GM10847 (cell line): Measurements from ENCODE around the gene NUCKS1.

Source experiments
- POLR2A ChIP-seq: IDR thresholded peaks from 2 replicates; pipeline ENCODE4 v1.6.1; 2011; ENCODE audit not compliant: insufficient read length; ENCODE audit errors: extremely low read depth

NUCKS1 gene

DNA sequence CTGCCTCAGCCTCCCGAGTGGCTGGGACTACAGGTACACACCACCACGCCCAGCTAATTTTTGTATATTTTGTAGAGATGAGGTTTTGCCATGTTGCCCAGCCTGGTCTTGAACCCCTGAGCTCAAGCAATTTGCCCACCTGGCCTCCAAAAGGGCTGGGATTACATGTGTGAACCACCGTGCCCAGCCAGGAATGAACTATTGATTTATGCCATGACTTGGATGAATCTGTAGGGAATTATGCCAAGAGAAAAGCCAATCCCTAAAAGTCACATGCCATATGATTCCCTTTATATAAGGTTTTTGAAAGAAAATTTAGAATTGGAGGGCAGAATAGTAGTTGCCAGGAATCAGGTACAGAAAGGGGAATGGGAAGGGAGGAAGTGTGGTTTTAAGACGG is 50.6 kb downstream of the NUCKS1 start:
- TF ChIP-seq POLR2A: no peak

DNA sequence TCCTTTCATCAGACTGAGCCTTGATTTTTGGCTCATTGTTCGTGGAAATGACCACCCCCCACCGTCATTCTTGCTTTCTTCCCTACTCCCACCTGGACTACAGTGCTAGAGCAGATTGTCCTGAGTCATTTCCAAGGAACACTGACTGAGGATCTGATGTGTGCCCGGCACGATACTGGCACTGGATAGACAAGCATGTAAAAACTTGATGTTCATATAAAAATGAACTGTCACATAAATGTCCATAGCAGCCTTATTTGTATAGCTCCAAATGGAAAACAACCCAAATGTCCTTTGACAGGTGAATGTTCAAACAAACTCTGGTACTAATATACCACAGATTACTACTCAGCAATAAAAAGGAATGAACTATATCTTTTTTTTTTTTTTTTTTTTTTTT is 51.1 kb downstream of the NUCKS1 start:
- no peak for TF ChIP-seq POLR2A

DNA sequence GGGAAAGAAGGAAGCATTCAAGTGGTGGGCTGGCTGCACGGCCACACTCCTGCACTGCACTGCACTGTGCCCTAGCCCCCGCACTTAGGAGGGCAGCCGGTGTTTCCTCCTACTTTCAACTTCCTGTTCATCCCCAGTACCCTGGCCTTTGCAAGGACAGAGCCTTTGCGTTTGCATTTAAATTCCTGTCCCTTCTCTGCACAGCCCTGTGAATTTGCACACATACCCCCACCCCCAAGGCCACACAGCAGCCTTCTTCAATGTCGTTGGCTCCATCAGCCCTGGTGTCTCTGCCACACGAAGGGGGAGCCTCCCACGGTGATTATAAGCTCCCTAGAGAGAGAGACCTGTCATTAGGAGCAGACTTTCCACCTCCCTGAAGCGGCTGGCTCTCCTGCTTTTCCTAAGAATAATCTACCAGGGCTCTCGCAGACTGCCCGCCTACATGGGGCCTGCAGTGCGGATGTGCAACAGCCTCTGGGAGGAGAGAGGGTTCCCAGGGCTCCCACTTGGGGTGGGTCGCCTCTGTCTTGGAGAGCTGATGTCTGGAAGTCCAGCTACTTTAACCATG is 56.5 kb downstream of the NUCKS1 start:
- no peak for TF ChIP-seq POLR2A

- TF ChIP-seq POLR2A: no peak
Measured at GRCh38 chr1:205692423-205692822, 57.6 kb downstream of the NUCKS1 start.

- no peak for TF ChIP-seq POLR2A
Measured at GRCh38 chr1:205690122-205690756, 59.7 kb downstream of the NUCKS1 start.

DNA sequence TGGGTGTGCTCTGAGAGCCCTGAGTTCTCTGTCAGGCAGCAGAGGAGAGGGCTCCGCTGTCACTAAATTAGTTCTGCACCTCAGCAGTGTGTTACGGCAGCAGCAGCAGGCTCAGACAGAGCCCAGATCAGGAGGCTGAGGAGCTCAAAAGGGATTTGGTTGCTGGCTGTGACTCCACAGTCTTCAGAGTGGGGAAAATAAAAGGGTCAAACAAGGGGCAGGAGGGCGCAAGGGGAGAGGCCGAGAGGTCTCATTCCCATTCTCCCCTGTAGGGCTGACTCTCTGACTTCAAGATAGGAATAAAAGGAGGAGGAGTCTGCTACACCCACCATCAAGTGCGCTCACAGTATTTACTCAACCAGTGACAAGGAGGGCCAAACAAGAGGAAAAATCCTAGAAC is 60.5 kb downstream of the NUCKS1 start:
- TF ChIP-seq POLR2A: no peak

DNA sequence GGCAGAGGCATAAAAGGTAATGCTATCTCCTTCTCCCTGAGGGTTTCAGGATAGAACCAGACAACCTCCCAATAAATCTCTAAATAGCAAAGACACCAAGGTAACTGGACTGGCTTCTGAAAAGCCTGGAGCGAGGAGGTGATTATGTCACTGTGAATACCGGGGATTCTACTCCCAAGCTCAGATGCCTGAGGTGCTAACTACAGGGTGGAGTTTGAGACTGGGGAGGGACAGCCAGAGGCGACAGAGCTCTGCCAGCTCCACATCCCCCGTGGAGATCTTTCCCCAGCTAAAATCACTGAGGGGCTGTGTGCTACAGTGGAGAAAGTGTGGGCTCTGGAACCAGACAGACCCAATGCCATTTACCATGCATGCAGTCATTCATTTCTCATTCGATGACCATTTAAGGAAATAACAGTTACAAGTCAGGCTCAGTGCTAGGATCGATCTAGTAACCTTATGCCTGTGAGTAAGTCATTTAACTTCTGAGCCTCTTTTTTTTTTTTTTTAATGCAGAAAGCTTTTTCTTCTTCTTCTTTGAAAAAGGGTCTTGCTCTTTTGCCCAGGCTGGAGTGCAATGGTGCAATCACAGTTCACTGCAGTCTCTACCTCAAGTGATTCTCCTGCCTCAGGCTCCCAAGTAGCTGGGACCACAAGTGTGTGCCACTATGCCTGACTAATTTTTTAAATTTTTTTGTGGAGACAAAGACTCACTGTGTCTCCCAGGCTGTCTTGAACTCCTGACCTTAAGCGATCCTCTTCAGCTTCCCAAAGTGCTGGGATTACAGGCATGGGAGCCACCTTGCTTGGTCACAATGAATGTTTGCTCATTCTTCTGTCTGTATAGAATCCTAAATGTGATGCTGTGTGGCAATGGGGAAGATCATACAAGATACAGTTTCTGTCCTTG is 61.6 kb downstream of the NUCKS1 start:
- no peak for TF ChIP-seq POLR2A

GRCh38 chr1:205687242-205687641 is 62.7 kb downstream of the NUCKS1 start:
- no peak for TF ChIP-seq POLR2A

GRCh38 chr1:205681364-205681763 is 68.6 kb downstream of the NUCKS1 start:
- TF ChIP-seq POLR2A: no peak

- TF ChIP-seq POLR2A: no peak
Measured at GRCh38 chr1:205680073-205680851, 69.7 kb downstream of the NUCKS1 start, which contains the start of gene SLC45A3. Gene SLC45A3 (minus strand): TSS chr1:205680509. CDS start chr1:205664656, 15,853 bp downstream.

DNA sequence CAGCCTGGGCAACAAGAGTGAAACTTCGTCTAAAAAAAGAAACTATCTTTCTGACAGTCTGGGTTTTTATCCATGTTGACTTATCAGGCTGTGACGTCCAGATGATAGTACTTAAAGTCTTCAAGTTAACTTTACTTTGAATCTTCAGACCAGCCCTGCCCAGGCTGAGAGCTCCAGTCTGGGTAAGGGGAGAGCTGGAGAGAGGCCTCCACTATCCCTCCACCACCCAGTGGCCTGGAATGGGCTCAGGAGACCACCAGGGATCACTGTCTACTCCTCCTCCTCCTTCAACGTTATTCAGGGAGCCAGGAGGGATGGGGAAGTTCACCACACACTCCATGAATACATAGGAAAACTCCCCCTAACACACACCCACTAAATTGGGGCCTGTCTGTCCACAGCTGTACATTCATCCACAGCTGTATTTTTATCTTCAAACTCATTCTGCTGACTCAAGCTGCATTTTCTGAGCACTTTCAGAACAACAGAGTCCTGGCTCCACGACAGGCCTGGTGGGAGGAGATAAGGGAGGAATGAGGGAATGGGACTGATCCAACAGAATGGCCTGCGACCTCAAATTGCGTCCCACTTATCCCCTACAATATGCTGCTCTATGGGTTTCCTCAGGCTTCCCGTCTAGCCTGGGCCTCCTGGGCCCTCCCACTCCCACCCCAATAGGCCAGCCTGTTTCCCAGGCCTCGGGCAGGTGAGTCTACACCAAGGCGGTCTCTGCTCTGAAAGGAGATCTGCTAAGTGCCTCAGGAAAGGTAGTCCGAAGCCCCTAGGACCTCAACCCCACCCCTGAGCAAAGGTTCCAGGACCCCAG is 71.5 kb downstream of the NUCKS1 start:
- TF ChIP-seq POLR2A: no peak

GRCh38 chr1:205677167-205677566 is 72.8 kb downstream of the NUCKS1 start:
- TF ChIP-seq POLR2A: no peak

- TF ChIP-seq POLR2A: no peak
Measured at GRCh38 chr1:205676597-205676996, 73.4 kb downstream of the NUCKS1 start.

GRCh38 chr1:205676002-205676401 is 74.0 kb downstream of the NUCKS1 start:
- TF ChIP-seq POLR2A: no peak
